ENCODE measurements around the gene NDUFA9. TPM values are rescaled to one million over a fixed set of nuclear protein-coding genes. Genes with fewer than 3 reads are reported as not detected.
A peak's percentile ranks its signal among the peaks of the same experiment; 100 is the strongest.

The NDUFA9 gene
- 208 TPM for polyA plus RNA-seq (2012; ENCODE audit: insufficient read depth, insufficient read length, low read depth)

DNA sequence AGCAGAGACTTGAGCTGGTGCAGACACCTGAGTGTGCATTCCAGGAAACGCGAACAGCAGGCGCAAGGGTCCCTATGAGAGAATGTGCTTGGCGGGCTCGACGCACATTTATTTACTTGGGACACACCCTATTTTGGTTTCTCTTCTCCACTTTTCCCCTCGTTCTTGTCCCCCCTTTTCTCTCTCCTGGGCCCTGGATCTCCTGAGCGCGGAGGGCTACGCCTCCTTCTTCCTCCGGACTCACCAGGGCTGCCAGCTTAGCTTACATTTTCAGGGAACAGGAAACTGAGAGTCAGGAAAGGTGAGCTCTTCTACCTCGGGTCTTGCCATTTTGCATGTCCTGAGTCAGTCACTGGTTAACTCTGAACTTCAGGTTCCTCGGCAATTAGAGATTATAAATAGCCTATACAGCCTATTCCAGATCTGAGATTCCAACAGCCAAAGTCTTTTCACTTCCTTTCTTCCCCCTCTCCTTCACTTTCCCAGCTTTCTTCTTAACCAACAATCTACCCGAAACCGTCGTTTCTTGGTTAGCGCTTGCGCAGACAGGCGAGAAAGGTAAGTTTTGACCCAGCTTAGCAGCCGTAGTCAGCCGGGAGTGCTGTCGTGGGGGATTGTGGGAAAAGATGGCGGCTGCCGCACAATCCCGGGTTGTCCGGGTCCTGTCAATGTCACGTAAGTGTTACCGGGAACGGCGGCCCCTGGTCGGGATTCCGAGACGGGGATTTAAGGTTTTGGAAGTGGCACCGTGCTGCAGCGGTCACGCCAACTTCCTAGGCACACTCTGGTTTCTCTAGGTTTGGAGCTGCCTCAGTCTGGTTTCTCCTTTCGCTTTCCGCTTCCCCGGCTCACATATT is at the start of gene NDUFA9, which contains the start of gene AKAP3:
TSS of gene NDUFA9 (plus strand) at position 614 of the 857 bp plus-strand sequence. CDS start at position 627, 13 bp downstream.
TSS of gene AKAP3 (minus strand) at position 551 of the 857 bp plus-strand sequence. CDS start 10,855 bp downstream, outside the sequence.
- Histone ChIP-seq H3K36me3 (no peaks in the 10 kb centered on the region; the same call in 1 of the 2 replicates), H3K4me3 (ENCODE audit: low read depth, low read length) (peak within 1 kb of the TSS; percentile 98), H3K9me3 (no peaks in the 10 kb centered on the region), H3K27me3 (peaks cover 26% of the 10 kb centered on the region), H3K4me1 (no peaks in the 10 kb centered on the region; the same call in 1 of the 2 replicates)
- DNase-seq, result peak; percentile 81
- TF ChIP-seq, protein P1, sequence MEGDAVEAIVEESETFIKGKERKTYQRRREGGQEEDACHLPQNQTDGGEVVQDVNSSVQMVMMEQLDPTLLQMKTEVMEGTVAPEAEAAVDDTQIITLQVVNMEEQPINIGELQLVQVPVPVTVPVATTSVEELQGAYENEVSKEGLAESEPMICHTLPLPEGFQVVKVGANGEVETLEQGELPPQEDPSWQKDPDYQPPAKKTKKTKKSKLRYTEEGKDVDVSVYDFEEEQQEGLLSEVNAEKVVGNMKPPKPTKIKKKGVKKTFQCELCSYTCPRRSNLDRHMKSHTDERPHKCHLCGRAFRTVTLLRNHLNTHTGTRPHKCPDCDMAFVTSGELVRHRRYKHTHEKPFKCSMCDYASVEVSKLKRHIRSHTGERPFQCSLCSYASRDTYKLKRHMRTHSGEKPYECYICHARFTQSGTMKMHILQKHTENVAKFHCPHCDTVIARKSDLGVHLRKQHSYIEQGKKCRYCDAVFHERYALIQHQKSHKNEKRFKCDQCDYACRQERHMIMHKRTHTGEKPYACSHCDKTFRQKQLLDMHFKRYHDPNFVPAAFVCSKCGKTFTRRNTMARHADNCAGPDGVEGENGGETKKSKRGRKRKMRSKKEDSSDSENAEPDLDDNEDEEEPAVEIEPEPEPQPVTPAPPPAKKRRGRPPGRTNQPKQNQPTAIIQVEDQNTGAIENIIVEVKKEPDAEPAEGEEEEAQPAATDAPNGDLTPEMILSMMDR (IDR thresholded peaks at IDR 0.05; ENCODE audit: low read depth, low read length), result no peak

DNA sequence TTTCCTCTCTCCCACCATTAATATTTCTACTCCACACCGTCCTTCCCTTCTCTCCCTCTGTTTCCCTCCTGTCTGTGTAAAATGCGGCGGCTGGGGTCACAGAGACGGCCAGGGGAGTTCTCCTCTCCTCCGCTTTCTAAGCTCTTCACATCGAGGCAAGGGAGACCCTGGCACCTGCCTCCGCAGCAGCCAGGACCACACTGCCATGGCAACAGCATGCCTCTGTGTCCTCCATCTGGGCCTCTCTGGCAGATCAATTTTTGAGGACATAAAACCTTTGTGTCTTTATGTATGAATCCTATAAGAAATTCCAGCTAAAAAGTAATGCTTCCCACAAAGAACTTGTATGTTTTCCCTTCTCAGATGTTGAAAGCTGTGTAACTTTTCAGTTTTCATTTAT is 45.5 kb upstream of the NDUFA9 start:
- no peak for DNase-seq
- TF ChIP-seq, protein P1 (IDR thresholded peaks at IDR 0.05; ENCODE audit: low read depth, low read length), result no peak
- Histone ChIP-seq H3K27me3 (peaks cover 4% of the 10 kb centered on the region), H3K9me3 (no peaks in the 10 kb centered on the region), H3K4me3 (ENCODE audit: low read depth, low read length) (no peak overlapping the region), H3K36me3 (no peaks in the 10 kb centered on the region), H3K4me1 (peaks cover 19% of the 10 kb centered on the region)

DNA sequence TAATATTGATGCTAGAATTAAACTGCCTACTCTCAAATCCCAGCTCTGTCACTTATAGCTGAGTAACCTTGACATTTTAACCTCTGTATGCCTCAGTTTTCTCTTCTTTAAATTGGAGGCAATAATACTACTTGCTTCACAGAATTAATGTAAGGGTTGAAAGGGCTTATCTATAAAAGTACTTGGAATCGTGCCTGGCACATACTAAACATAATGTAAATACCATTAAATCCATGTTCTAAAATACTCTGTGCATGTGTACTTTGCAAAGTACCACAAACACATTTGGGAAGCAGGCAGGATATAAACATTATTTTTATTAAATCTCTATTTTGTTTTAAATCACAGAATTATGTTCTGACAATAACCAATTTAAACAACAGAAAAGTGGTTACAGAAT is 45.0 kb upstream of the NDUFA9 start:
- H3K27me3 ChIP-seq, result peaks cover 4% of the 10 kb centered on the region
- no peak overlapping the region for H3K4me3 ChIP-seq (ENCODE audit: low read depth, low read length)
- no peak for DNase-seq
- no peaks in the 10 kb centered on the region for H3K9me3 ChIP-seq
- H3K4me1 ChIP-seq, result peaks cover 19% of the 10 kb centered on the region
- no peaks in the 10 kb centered on the region for H3K36me3 ChIP-seq
- TF ChIP-seq, protein P1 (IDR thresholded peaks at IDR 0.05; ENCODE audit: low read depth, low read length), result no peak

DNA sequence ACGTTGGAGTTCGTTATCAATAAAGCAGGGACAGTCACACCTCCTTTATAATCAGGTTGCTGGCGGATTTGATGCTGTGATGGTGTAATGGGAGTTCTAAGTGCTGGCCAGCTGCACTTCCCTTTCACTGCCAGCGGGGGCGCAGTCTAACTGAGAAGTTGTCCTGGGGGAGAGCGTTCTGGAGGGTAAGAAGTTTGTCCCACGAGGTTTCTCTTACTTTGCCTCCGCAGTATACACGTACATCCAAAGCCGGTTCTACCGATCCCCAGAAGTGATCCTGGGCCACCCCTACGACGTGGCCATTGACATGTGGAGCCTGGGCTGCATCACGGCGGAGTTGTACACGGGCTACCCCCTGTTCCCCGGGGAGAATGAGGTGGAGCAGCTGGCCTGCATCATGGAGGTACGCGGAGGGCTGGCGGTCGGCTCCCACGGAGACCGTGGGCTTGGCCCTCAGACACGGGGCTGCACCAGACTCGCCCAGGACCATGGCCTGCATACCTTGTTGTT is 44.2 kb upstream of the NDUFA9 start:
- peak overlapping the region; percentile 85 for H3K4me3 ChIP-seq (ENCODE audit: low read depth, low read length)
- TF ChIP-seq, protein P1 (IDR thresholded peaks at IDR 0.05; ENCODE audit: low read depth, low read length), result peak; percentile 98
- peak; percentile 72 for DNase-seq
- H3K9me3 ChIP-seq, result no peaks in the 10 kb centered on the region
- H3K27me3 ChIP-seq, result peaks cover 4% of the 10 kb centered on the region
- H3K4me1 ChIP-seq, result peaks cover 19% of the 10 kb centered on the region
- H3K36me3 ChIP-seq, result no peaks in the 10 kb centered on the region

DNA sequence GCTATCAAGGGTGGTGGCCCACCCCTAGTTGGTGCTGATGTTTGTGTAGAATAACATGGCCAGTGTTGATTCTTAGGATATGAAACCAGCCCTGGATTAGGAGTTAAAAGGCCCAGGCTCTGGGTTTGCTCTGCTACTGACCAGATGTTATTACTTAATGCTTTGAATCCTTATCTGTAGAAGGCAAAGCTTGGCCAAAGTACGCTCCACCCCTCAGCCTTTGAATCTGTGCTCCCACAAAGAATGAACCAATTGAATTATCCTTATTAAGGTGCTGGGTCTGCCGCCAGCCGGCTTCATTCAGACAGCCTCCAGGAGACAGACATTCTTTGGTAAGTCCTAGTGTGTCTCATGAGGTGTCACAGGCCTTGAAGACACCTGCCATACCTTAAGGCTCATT is 41.9 kb upstream of the NDUFA9 start:
- DNase-seq, result peak; percentile 74
- Histone ChIP-seq H3K9me3 (no peaks in the 10 kb centered on the region), H3K4me3 (ENCODE audit: low read depth, low read length) (peak overlapping the region; percentile 17; the same call in 1 of the 2 replicates), H3K27me3 (peaks cover 4% of the 10 kb centered on the region), H3K36me3 (no peaks in the 10 kb centered on the region), H3K4me1 (peaks cover 19% of the 10 kb centered on the region)
- TF ChIP-seq, protein P1 (IDR thresholded peaks at IDR 0.05; ENCODE audit: low read depth, low read length), result no peak

Measured in BE2C (cell line).